ENCODE measurements around the gene TP53BP2.
"Not testable (repeated sequence)": the region's sequence is repeated elsewhere in the genome, so short reads cannot be mapped to it uniquely, and the experiment has no call there.

The TP53BP2 gene

DNA sequence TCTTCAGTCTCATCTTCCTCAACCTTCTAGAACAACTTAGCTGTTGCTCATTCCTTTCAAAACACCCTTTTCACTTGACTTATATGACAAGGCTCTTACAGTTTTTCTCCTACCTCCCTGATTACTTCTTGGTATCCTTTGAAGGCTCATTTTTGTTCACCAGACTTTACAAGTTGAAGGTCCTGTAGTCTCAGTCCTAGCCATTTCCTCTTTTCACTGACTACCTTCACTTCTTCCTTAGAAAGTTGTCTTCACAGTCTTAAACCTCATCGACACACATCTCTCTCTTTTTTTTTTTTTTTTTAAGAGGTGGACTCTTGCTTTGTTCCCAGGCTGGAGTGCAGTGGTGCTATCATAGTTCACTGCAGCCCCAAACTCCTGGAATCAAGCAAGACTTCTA lies 6.6 kb upstream of the TP53BP2 start:
- no peak for DNase-seq (ENCODE audit: low read depth in 2 of 2)

DNA sequence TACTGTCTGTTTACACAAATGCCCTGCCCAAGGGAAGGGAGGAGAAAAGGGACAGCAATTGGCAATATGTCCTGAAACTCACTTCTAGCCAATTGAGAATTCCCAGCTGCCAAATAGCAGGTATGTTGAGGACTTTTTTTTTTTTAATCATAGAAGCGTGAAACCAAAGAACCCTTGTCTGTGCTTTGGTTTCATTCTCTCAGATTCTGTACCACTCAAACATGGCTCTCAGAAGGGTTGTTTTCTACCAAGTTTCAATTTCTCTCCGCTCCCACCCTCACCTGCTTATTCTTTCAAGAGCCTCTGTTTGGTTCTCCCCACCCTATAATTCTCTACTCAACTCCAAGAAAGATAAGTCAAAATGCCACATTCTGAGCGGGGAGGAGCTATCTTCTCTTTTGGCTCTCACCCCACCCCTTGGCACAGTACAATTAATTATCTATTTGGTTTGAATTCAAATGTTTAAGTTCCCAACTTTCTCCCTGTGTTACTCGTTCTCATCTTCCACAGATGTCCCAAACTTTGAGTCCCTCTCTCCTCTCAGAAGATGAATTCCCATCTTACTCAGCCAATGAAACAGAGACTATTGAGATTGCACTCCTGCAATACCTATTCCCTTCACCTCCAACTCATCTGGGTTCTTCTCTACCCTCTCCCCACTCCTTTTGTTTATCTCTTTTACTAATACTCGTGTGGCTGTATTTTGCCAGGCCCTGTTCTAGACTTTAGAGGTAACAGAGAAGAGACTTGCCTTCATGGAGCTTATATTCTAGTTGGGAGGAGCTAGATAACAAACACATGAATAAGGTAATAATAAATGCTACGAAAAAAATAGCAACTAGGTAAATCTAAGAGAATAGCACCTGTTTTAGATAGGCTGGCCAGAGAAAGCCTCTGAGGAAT lies 3.9 kb upstream of the TP53BP2 start:
- DNase-seq (ENCODE audit: low read depth in 2 of 2): no peak

DNA sequence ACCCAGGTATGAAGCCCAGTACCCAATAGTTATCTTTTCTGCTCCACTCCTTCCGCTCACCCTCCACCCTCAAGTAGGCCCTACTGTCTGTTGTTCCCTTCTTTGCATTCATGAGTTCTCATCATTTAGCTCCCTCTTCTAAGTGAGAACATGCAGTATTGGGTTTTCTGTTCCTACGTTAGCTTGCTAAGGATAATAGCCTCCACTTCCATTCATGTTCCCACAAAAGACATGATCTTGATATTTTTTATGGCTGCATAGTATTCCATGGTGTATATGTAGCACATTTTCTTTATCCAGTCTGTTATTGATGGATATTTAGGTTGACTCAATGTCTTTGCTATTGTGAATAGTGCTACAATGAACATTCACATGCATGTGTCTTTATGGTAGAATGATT lies 2.8 kb upstream of the TP53BP2 start:
- no peak for DNase-seq (ENCODE audit: low read depth in 2 of 2)

- DNase-seq (ENCODE audit: low read depth in 2 of 2): no peak
Observed at GRCh38 chr1:223847781-223848345, 2.1 kb upstream of the TP53BP2 start.

- peak; percentile 32 to 44 for DNase-seq (ENCODE audit: low read depth in 2 of 2)
Observed at GRCh38 chr1:223845037-223845809, 524 bp downstream of the TP53BP2 start.

- DNase-seq (ENCODE audit: low read depth in 2 of 2): peak; percentile 40 to 65
Observed at GRCh38 chr1:223844787-223845036, 1.0 kb downstream of the TP53BP2 start.

DNA sequence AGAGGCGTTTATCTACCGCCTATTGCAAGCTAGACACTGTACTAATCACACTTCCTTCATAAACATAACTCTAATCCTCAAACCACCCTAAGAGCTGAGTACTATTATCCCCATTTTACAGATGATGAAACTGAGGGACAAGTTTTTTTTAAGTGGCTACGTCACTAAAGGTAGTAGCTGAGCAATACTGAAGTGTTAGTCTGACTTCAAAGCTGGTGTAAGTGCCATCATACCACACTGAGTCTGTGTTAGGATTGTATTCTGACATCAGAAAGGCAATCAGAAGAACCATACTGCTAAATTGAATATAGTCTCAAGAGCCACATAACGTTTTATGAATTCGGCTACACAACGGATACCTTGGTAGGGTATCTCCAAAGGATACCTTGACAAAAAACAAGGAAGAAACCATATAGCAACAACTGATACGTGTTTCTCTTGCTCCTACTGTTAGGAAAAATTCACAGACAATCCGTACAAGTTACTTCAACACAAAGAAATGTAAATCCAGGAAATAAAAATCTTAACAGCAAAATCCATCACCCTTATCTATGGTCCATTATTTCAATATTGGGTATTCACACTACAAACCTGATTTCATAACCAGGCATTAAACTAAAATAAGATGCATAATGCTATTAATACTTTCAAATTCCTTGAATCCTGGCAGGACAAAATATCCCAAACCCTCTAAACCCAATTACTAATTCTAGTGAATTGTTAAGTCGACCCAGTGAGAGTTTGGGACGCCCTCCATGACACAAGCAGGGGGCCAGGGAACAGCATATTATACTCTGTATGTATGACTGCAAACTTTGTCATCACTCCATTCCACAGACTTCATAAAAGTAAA lies 1.6 kb downstream of the TP53BP2 start:
- DNase-seq (ENCODE audit: low read depth in 2 of 2): no peak

DNA sequence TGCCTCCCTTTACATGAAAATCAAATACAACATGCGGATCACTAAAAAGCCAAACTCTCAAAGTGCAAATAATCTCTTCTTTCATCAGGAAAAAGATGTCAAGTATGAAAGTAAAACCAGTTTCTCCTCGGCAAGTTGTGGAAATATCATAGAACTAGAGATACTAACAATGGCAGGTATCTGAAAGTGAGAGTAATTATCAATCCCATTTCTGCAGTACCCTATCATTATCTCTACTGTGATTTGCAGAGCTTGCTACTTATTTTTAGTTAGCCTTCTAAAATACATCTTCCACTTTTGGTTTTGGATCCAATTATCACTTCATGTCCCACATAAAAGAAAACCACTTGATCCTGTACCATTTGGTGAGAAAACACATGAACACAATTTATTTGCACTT lies 3.0 kb downstream of the TP53BP2 start:
- DNase-seq (ENCODE audit: low read depth in 2 of 2): no peak

DNA sequence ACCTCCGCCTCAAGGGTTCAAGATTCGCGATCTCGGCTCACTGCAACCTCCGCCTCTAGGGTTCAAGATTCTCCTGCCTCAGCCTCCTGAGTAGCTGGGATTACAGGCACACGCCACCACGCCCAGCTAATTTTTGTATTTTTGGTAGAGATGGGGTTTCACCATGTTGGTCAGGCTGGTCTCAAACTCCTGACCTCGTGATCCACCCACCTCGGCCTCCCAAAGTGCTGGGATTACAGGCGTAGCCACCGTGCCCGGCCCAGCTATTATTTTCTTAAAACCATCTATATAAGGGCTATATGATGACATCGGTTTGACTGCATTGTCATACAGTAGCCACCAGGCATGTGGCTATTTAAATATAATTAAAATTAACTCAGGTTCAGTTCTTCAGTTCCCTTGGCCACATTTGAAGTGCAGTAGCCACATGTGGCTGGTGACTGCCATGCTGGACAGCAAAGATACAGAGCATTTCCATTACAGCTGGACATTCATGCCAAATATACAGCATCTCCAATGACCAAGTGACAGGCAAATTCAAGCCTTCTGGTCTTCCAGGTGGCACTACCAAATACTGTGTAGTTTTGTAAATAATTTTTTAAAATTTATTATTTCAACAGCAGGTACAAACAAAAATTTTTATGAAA lies 3.6 kb downstream of the TP53BP2 start:
- not testable (repeated sequence) for DNase-seq (ENCODE audit: low read depth in 2 of 2)

GRCh38 chr1:223840254-223840653 lies 5.5 kb downstream of the TP53BP2 start:
- DNase-seq (ENCODE audit: low read depth in 2 of 2): no peak

- DNase-seq (ENCODE audit: low read depth in 2 of 2): no peak
Observed at GRCh38 chr1:223838125-223838854, 7.5 kb downstream of the TP53BP2 start.

DNA sequence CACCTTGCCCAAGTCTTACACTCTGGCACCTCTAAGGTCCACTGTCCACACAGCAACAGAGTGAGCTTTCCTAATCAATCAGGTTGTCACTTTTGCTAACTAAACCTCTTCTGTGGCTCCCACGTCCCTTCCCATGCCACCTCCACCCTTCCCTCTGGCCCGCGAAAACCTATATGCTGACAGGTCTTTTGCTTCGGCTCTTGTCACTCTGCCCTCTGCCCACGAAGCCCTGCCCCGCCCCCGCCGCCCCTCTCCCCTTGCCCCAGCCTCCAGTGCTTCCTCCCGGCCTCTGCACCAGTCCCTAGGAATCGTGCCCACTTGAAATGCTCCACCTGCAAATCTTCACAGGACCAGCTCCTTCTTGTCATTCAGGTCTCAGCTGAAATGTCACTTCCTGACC lies 8.1 kb downstream of the TP53BP2 start:
- DNase-seq (ENCODE audit: low read depth in 2 of 2): no peak

- no peak for DNase-seq (ENCODE audit: low read depth in 2 of 2)
Observed at GRCh38 chr1:223837206-223837605, 8.5 kb downstream of the TP53BP2 start.

DNA sequence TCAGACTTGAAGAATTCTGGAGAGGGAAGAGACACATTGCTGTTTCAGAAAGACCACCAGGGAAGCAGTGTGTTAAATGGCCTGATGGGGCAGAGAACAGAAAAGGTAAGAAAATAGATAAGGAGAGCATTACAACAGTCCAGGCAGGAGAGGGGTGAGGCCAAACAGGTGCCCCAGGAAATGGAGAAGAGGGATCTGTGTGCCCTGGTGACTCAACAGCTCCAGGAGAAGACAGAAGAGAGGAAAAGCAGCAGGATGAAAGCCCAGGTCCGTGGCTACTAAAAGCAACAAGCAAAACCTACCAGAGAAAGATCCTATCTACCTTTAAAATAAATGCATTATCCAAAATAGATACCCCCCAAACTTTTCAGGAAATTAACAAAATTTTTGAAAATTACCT lies 9.2 kb downstream of the TP53BP2 start:
- no peak for DNase-seq (ENCODE audit: low read depth in 2 of 2)

DNA sequence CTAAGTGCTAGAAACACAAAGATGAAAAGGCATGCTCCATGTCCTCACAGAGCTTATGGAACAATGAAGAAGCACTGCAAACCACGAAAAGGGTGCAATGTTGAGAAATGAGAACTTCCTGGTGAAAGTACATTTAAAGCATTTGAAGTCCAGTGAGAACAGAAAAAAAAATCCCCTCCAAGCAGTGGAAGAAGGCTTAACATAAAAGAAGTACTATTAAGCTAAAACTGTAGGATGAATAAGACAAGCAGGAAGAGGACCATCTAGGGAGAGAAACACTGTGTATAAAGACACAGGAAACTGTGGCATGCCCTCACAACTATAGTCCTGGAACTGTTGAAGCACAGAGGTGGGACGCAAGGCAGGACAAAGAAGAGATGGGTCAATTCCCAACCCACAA lies 10.0 kb downstream of the TP53BP2 start:
- no peak for DNase-seq (ENCODE audit: low read depth in 2 of 2)

DNA sequence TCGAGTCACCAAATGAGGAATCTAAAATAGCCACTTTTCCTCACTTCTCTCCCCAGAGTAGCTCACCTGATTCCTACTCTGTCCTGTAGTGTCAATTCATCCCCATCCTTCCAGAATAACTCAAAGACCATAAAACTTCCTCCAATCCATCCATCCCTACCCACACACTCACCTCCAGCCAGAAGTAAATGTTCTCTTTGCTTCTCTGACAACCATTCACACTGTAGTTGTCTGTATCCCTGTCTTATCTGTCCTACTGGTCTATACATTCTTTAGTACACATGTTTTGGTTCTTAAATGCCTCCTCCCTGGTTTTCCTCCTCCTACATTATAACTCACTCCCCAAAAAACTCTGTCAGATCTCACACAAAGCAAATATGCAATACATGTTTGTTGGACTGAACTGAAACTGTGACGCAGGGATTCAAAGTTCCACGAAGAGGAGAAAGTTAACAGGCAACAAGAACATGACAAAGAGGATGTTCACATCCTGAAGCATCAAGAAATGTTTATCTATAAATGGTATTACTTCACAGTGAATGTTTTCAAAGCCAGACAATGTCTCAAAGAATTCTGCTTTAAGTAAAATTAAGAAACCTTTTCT lies 11.0 kb downstream of the TP53BP2 start:
- no peak for DNase-seq (ENCODE audit: low read depth in 2 of 2)

- no peak for DNase-seq (ENCODE audit: low read depth in 2 of 2)
Observed at GRCh38 chr1:223833948-223834347, 11.8 kb downstream of the TP53BP2 start.

GRCh38 chr1:223832637-223832943 lies 13.2 kb downstream of the TP53BP2 start:
- DNase-seq (ENCODE audit: low read depth in 2 of 2): no peak

- DNase-seq (ENCODE audit: low read depth in 2 of 2): no peak
Observed at GRCh38 chr1:223831755-223832636, 13.8 kb downstream of the TP53BP2 start.

DNA sequence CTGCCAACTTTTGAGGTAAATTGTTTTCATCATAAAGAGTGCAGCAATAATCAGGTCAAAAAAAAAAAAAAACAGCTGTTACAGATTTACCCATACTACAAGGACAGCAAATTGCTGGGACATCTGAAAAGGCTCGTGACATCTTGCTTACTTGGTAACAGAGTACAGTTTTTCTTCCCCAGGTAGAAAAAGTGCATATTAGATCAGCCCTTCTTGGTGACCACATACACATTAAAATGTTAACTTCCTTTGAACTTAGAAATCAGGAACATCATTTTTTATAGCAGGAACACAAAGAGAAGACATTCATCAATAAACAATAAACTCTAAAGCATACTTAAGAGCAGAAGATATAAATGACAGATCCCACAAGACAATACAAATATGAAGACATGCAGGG lies 16.1 kb downstream of the TP53BP2 start:
- no peak for DNase-seq (ENCODE audit: low read depth in 2 of 2)
